K562 (cell line): Measurements from ENCODE around the gene NALCN. TPM values are rescaled to one million over a fixed set of nuclear protein-coding genes. Genes with fewer than 3 reads are reported as not detected.

Experiments
- CHCHD3 ChIP-seq: fragments of 250-450 bp; sonication (Bioruptor Pico); IDR thresholded peaks from 2 replicates; pipeline ENCODE4 v2.1.2; 2022; ENCODE audit warnings: mild to moderate bottlenecking
- E2F8 ChIP-seq: fragments of 450-650 bp; IDR thresholded peaks from 2 replicates; pipeline ENCODE4 v1.7.1; 2018; ENCODE audit warnings: mild to moderate bottlenecking, low read depth; ENCODE audit not compliant: partially characterized antibody
- ETS1 ChIP-seq: conservative IDR thresholded peaks from 2 replicates; pipeline ENCODE4 v1.6.1; 2011; ENCODE audit warnings: low read depth, mild to moderate bottlenecking, low read length; ENCODE audit not compliant: control insufficient read depth
- HMG20A ChIP-seq: fragments of 450-650 bp; formaldehyde crosslinking; conservative IDR thresholded peaks from 2 replicates; pipeline ENCODE4 v1.4.0; 2020; ENCODE audit warnings: mild to moderate bottlenecking, mixed read lengths
- JUN ChIP-seq, 2 experiments: sonication (generic) in 1 of 2; formaldehyde crosslinking in 1 of 2; IDR thresholded peaks; 2 replicates each; pipeline versions ENCODE4 v1.6.1 to v1.8.0; 2012 to 2022; ENCODE audit warnings: borderline replicate concordance in 2 of 2, mild to moderate bottlenecking in 2 of 2, improper control_type of control experiment in 1 of 2, low read depth in 1 of 2, low read length in 1 of 2, missing genetic modification reagents in 1 of 2
- NR2C1 ChIP-seq, 2 experiments: fragments of 450-650 bp; IDR thresholded peaks; 2 replicates each; pipeline ENCODE4 v1.6.1; 2017; ENCODE audit warnings: mild to moderate bottlenecking in 2 of 2, antibody characterized with exemption in 1 of 2, inconsistent platforms in 1 of 2, missing compliant biosample characterization in 1 of 2, missing genetic modification characterization in 1 of 2
- NRF1 ChIP-seq, 2 experiments: fragments of 450-650 bp; IDR thresholded peaks in 1 of 2; conservative IDR thresholded peaks in 1 of 2; 2 replicates each; pipeline ENCODE4 v1.6.1; 2014; ENCODE audit warnings: mild to moderate bottlenecking in 2 of 2
- ZNF165 ChIP-seq: fragments of 250-450 bp; sonication (Bioruptor Pico); IDR thresholded peaks from 2 replicates; pipeline ENCODE4 v1.4.0; 2020; ENCODE audit warnings: borderline replicate concordance
- polyA plus RNA-seq, 8 experiments: library from polyadenylated mRNA; depleted of rRNA in 4 of 8; stranded (reverse) in 5 of 8; unstranded in 3 of 8; fragments of >200 nt; fragmentation: Nextera tagmentation in 2 of 8; fragmentation: Illumina TruSeq in 1 of 8; extraction: Ambion mirVana in 2 of 8; extraction: Trizol in 1 of 8; gene quantifications; 2 replicates each; pipeline versions ENCODE4 v1.2.1 to v1.2.3, GENCODE V29; 2011 to 2014; ENCODE audit warnings: inconsistent platforms in 1 of 8, missing spikeins in 1 of 8
- total RNA-seq, 7 experiments: library from RNA; depleted of rRNA in 6 of 7; stranded (reverse); fragments of >200 nt in 6 of 7; fragmentation: Illumina TruSeq in 2 of 7; extraction: Trizol in 2 of 7; gene quantifications; 2 replicates each; pipeline versions ENCODE4 v1.2.1 to v1.2.3, GENCODE V29; 2011 to 2021; ENCODE audit warnings: low replicate concordance in 1 of 7
- TF ChIP-seq, protein P1 (sequence below): fragments of 250-450 bp; sonication (Bioruptor Pico); IDR thresholded peaks from 2 replicates; pipeline ENCODE4 v1.8.0; 2022; ENCODE audit warnings: inconsistent platforms, mild to moderate bottlenecking, moderate library complexity, borderline replicate concordance
- TF ChIP-seq, protein P2 (sequence below), 2 experiments: IDR thresholded peaks; 2 replicates each; pipeline ENCODE4 v1.6.1; 2011; ENCODE audit warnings: borderline replicate concordance in 1 of 2, control low read depth in 1 of 2, low read depth in 1 of 2, low read length in 1 of 2, mild to moderate bottlenecking in 1 of 2, mixed read lengths in 1 of 2, moderate library complexity in 1 of 2; ENCODE audit not compliant: insufficient read depth in 1 of 2, insufficient read length in 1 of 2, poor library complexity in 1 of 2, severe bottlenecking in 1 of 2; ENCODE audit errors: extremely low read depth in 1 of 2

The NALCN gene
- total and polyA plus RNA-seq, 9 of the 15 experiments (the other 6 are each of a cell fraction or from before 2014, with no cell fraction given): not detected

- TF ChIP-seq JUN (IDR thresholded peaks at IDR 0.05; ENCODE audit: borderline replicate concordance, low read depth, low read length): no peak
- TF ChIP-seq JUN (CRISPR knock-in tag; IDR thresholded peaks at IDR 0.05; ENCODE audit: borderline replicate concordance): no peak
- no peak for TF ChIP-seq ZNF165 (CRISPR knock-in tag)
- no peak for TF ChIP-seq E2F8
- TF ChIP-seq CHCHD3 (CRISPR knock-in tag): no peak
- TF ChIP-seq ETS1: no peak
- TF ChIP-seq NR2C1 (IDR thresholded peaks at IDR 0.05): no peak
- no peak for TF ChIP-seq NR2C1 (tag; IDR thresholded peaks at IDR 0.05)
- TF ChIP-seq, protein P1, sequence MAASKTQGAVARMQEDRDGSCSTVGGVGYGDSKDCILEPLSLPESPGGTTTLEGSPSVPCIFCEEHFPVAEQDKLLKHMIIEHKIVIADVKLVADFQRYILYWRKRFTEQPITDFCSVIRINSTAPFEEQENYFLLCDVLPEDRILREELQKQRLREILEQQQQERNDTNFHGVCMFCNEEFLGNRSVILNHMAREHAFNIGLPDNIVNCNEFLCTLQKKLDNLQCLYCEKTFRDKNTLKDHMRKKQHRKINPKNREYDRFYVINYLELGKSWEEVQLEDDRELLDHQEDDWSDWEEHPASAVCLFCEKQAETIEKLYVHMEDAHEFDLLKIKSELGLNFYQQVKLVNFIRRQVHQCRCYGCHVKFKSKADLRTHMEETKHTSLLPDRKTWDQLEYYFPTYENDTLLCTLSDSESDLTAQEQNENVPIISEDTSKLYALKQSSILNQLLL: no peak
- TF ChIP-seq, protein P2, sequence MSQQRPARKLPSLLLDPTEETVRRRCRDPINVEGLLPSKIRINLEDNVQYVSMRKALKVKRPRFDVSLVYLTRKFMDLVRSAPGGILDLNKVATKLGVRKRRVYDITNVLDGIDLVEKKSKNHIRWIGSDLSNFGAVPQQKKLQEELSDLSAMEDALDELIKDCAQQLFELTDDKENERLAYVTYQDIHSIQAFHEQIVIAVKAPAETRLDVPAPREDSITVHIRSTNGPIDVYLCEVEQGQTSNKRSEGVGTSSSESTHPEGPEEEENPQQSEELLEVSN (IDR thresholded peaks at IDR 0.05; ENCODE audit: borderline replicate concordance in 1 of 2, extremely low read depth in 1 of 2, insufficient read depth in 1 of 2, insufficient read length in 1 of 2, low read depth in 1 of 2, low read length in 1 of 2, poor library complexity in 1 of 2, severe bottlenecking in 1 of 2): no peak
- TF ChIP-seq HMG20A (CRISPR knock-in tag): no peak
- no peak for TF ChIP-seq NRF1 (conservative IDR thresholded peaks at IDR 0.05 in 1 of 2, IDR thresholded peaks at IDR 0.05 in 1 of 2)
Measured at GRCh38 chr13:101264931-101265330, 151.4 kb downstream of the NALCN start (continued).
